NCI-H226 (cell line): ENCODE data around the gene RABAC1.

ENCODE experiments used
- DNase-seq: peaks from one replicate; pipeline ENCODE4 v3.0.0-alpha.2; 2015

Gene RABAC1

DNA sequence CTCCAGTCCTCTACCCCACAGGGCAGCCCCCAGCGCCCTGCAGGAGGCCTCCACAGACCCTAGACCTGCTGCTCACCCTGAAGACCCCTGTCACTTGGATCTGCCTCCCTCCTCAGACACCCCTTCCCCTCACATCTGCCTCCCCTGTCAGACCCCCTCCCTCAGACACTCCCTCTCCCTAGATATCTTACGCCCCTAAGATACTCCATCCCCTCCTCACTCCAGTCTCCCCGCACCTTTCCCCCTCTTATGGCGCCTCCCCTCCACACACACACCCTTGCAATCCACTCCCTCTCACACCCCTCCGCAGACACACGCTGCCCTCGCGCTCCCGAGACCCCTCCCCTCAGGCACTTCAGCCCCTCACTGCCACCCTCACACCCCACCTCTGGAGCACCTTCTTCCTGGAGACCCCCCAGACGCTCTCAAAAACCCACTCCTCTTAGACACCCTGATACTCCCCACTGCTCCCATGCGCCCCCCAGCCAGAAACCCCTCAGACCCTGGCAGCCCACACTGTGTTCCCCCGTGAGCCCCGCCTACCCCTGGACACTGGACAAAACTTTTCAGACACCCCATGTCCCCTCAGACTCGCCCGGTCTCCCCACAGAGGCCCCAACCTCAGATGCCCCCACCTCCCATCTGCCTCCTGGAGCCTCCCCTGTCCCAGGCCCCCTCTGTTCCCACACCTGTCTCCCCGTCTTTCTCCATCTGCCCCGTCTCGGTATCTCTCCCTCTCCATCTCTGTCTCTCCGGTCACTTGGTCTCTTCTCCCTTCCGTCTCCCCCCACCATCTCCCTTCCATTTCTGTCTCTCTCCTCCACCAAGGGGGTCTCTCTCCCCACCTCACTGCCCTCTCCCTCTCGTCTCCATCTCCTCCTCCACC, 45.3 kb downstream of the RABAC1 start:
- no peak for DNase-seq

GRCh38 chr19:41912899-41913537, 46.1 kb downstream of the RABAC1 start:
- no peak for DNase-seq

DNA sequence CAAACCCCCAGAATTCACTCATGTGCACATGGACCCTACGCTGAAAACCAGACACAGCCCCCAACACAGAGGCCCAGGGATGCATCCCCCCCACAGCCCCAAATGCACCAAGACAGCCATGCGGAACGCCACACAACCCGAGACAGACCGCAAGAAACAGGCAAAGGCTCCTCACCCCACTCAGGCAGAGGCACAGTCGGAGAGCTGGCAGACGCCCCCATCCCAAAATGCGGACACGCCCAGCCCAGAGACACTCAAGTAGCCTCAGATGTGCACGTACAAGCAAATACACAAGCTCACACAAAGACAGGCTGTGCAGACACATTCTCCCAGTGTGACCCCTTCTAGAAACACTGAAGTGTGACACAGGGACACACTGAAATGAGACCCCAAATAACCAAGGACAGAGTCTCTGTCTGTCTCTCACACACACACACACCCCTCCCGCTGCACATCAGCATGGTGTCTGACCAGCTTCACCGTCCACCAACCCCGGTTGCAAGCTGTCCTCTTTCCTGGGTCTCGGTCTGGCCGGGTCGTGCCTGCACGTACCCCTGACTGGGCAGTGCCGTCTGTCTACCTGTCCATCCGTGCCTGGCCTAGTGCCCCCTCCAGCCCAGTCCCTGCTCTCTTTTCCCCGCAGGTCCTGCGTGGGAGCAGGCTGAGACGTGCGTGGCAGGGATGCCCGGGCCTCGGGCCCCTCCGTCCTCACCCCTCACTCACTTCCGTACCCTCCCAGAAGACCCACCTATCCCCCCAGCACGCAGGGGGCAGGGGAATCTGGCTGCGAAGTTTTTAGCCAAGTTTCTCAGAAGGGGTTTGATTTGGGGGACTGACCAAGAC, 47.0 kb downstream of the RABAC1 start:
- no peak for DNase-seq

GRCh38 chr19:41910992-41911888, 47.9 kb downstream of the RABAC1 start:
- no peak for DNase-seq

DNA sequence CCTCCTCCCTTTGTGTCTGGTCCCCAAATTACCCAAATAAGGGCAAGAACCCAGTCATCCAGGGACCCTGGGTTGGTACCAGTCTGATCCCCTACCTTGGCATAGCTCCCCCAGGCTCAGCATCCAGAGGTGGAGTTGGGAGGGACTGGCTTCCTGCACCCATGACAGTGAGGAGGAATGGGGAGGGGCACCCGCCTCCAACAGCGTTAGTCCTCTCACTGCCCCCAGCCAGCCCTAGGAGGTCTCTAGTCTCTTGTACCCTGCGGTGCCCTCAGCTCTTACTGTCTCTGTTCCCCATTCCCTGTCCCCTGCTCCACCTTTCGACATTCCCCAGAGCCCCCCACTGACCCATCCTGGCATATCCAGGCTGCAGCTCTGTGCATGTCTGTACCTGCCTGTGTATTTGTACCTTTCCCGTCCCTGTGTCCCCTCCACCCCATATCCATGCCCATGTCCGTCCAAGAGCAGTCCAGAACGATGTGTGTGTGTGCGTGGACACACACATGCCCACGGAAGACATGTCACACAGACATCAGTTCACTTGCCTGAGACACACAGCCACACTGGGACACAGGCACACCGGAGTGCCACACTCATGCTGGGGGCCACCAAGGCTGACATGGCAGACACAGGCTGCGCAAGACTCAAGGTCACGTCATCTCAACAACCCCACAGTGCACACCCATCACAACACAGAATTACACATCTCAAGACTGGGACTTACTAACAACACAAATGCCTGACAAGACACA, 48.7 kb downstream of the RABAC1 start:
- no peak for DNase-seq

GRCh38 chr19:41909706-41910105, 49.4 kb downstream of the RABAC1 start:
- DNase-seq, result no peak

DNA sequence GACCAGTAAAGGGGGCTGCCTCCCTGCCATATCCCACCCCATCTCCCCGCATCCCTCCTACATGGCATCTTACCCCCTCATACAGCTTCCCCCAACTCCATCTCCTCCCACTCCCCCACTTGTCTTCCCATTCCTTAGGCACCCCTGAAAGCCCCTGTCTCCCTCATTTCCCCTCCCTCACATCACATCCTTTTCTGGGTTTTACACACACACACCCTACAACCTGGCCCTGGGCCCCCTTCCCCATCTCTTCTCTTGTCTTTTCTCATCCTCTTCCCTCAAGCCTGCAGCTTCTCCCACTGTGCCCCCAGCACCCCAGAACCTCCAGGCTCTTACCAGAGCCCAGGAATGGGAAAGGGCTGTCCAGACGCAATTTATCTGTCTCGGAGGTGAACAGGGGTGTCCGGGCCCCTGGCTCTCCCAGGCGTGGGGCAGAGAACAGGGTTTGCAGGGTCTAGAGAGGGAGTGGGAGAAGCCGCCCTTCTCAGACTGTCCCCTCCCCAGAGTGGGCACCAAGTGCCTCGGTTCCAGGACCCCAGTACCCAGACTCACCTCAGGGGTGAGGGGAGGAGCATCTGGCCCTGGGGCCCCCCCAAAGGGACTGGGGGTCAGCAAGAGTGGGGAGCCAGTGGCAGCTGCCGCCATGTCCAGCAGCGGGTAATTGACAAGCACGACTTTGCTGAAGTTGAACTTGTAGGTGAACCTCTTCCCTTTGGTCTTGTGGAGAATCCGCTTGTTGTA, 50.2 kb downstream of the RABAC1 start:
- DNase-seq, result no peak

DNA sequence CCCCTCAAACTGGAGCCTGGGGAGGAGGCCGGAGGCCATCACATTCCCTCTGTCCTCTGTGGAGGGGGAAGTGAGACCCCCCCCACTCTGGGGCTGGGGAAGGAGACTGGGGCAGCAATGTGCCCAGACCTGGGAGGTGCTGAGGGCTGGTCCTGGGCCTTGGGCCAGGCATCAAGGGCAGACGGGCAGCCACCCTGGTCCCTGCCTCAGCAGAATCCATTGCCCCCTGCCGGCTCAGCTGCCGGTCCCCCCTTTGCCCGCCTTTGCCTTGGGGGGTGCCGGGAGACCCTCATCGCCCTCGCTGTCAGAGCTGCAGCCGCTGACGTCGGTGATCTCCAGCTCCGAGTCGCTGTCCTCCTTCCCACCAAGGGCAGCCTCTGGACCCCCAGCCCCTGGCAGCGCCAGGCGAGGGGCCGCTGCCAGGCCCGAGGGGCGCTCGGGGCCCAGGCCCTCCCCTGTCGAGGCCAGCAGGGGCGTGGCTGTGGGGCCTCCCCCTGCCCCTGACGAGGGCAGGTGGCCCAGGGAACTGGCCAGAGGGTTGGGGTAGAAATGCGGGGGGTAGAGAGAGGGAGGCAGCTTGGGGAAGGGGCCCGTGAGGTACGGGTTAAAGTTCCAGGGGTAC, 51.0 kb downstream of the RABAC1 start:
- DNase-seq, result no peak

DNA sequence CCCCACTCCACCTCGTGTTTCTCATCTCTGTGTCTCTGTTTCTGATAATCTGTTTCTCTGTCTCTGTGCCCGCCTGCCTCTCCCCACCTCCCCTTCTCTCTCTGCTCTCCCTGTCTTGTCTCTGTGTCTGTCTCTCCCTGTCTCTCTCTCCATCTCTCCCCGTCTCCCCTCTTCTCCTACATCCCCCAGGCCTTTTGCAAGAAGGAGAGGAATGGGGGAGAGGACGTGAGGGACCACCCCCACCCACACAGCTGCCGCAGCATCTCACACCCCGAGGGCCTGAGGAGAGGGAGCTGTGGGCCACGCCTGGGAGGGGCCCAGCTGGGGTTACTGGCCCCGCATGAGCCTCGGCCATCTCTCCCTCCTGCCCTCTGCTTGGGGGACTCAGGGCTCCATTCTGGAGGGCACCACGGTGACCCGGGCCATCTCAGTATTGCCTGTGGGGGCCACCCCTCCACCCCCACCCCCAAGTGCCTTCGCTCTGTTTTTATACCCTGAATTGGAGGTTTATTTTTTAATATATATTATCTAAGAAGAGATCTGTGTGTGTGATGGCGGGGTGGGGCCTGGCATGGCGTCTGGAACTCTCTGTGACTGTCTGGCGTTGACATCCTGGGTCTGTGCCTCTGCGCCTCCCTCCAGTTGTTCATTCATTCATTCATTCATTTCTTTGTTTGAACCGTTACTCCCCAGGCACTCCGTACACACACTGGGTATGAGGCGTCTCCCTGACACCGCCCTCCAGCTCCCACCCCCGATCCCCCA, 52.0 kb downstream of the RABAC1 start:
- DNase-seq, result no peak
